Neural progenitor cell (in vitro differentiated cells): Measurements from ENCODE around the gene DNAJB2. TPM values are rescaled to one million over a fixed set of nuclear protein-coding genes. Genes with fewer than 3 reads are reported as not detected.

Source experiments
- DNase-seq: peaks from one replicate; pipeline ENCODE4 v3.0.0-alpha.2; 2016; ENCODE audit warnings: low spot score
- H2AFZ ChIP-seq: fragments of 200-600 bp; sonication (generic); replicated peaks from 2 replicates; pipeline ENCODE4 v1.6.1; 2016; ENCODE audit warnings: antibody characterized with exemption
- H3F3A ChIP-seq: fragments of 200-600 bp; sonication (generic); 2 replicates; pipeline ENCODE4 v1.6.1; 2016; ENCODE audit warnings: antibody characterized with exemption, low read depth
- H3K27ac ChIP-seq: fragments of 200-600 bp; sonication (generic); 2 replicates; pipeline ENCODE4 v1.5.1; 2016; ENCODE audit warnings: mild to moderate bottlenecking
- H3K27me3 ChIP-seq: fragments of 200-600 bp; sonication (generic); 2 replicates; pipeline ENCODE4 v1.6.1; 2016; ENCODE audit warnings: mild to moderate bottlenecking, moderate library complexity
- H3K36me3 ChIP-seq: fragments of 200-600 bp; sonication (generic); 2 replicates; pipeline ENCODE4 v1.5.1; 2016
- H3K4me1 ChIP-seq: fragments of 200-600 bp; sonication (generic); 2 replicates; pipeline ENCODE4 v1.6.1; 2016; ENCODE audit warnings: mixed run types
- H3K4me2 ChIP-seq: fragments of 200-600 bp; sonication (generic); 2 replicates; pipeline ENCODE4 v1.6.1; 2016
- H3K4me3 ChIP-seq: fragments of 200-600 bp; sonication (generic); 2 replicates; pipeline ENCODE4 v1.5.1; 2016
- H3K79me2 ChIP-seq: fragments of 200-600 bp; sonication (generic); 2 replicates; pipeline ENCODE4 v1.6.1; 2016; ENCODE audit warnings: low read depth
- H3K9ac ChIP-seq: fragments of 200-600 bp; sonication (generic); 2 replicates; pipeline ENCODE4 v1.6.1; 2016
- H3K9me3 ChIP-seq: fragments of 200-600 bp; sonication (generic); 2 replicates; pipeline ENCODE4 v1.5.1; 2016; ENCODE audit warnings: low read depth
- H4K20me1 ChIP-seq: fragments of 200-600 bp; sonication (generic); 2 replicates; pipeline ENCODE4 v1.6.1; 2016; ENCODE audit warnings: low read depth
- H3K27ac Mint-ChIP-seq: 3 replicates; pipeline ENCODE4 v1.8.0; 2021; ENCODE audit warnings: mixed read lengths
- H3K27me3 Mint-ChIP-seq: 2 replicates; pipeline ENCODE4 v1.8.0; 2022; ENCODE audit warnings: low read depth, mild to moderate bottlenecking, inconsistent platforms, moderate library complexity, mixed read lengths; ENCODE audit not compliant: insufficient read depth
- H3K36me3 Mint-ChIP-seq: 3 replicates; pipeline ENCODE4 v1.8.0; 2021; ENCODE audit warnings: mixed read lengths
- H3K4me1 Mint-ChIP-seq: 3 replicates; pipeline ENCODE4 v1.8.0; 2021; ENCODE audit warnings: mixed read lengths
- H3K4me3 Mint-ChIP-seq: 3 replicates; pipeline ENCODE4 v1.8.0; 2021; ENCODE audit warnings: mild to moderate bottlenecking, moderate library complexity, mixed read lengths
- H3K9me3 Mint-ChIP-seq: 3 replicates; pipeline ENCODE4 v1.8.0; 2020; ENCODE audit warnings: mixed read lengths
- EZH2 ChIP-seq: fragments of 200-600 bp; sonication (generic); IDR thresholded peaks from 2 replicates; pipeline ENCODE4 v1.6.1; 2017; ENCODE audit warnings: antibody characterized with exemption, mild to moderate bottlenecking, moderate library complexity
- EZH2phosphoT487 ChIP-seq: fragments of 200-600 bp; sonication (generic); IDR thresholded peaks from 2 replicates; pipeline ENCODE4 v1.6.1; 2017; ENCODE audit warnings: antibody characterized with exemption
- total RNA-seq: library from RNA; depleted of rRNA; stranded (reverse); fragments of >200 nt; gene quantifications from 2 replicates; pipeline ENCODE4 v1.2.3, GENCODE V29; 2015; ENCODE audit warnings: low replicate concordance
- TF ChIP-seq, protein P1 (sequence below): fragments of 200-600 bp; sonication (generic); IDR thresholded peaks from 2 replicates; pipeline ENCODE4 v1.5.1; 2017; ENCODE audit warnings: antibody characterized with exemption, mild to moderate bottlenecking

DNAJB2 gene
- total RNA-seq, 1 donor from 2014 or later = 35.0 TPM

DNA sequence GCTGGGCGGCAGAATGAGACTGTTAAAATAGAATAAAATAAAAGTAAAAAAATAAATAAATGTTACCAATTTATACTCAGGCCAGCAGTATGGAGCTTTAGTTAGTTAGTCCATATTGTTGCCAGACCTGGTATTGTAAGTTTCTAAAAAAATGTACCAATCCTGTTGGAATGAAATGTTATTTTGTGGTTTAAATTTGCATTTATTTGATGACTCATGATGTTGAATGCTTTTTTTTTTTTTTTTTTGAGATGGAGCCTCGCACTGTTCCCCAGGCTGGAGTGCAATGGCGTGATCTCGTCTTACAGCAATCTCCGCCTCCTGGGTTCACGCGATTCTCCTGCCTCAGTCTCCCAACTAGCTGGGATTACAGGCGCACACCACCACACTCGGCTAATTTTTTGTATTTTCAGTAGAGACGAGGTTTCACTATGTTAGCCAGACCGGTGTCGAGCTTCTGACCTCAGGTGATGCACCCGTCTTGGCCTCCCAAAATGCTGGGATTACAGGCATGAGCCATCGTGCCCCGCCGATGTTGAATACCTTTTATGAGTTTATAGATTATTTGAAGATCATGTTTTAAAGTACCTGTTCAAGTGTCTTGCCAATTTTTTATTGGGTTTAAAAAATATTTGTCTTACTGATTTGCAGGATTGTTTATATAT, 35.8 kb downstream of the DNAJB2 start:
- no peak overlapping the region for H3K27ac ChIP-seq
- H4K20me1 ChIP-seq = peaks cover 4% of the 10 kb centered on the region
- no peak overlapping the region for H3K4me3 ChIP-seq
- Mint-ChIP-seq H3K27me3 (peaks cover 17% of the 10 kb centered on the region), H3K27ac (no peak overlapping the region), H3K9me3 (peaks cover 4% of the 10 kb centered on the region), H3K4me1 (no peaks in the 10 kb centered on the region), H3K36me3 (no peaks in the 10 kb centered on the region), H3K4me3 (no peak overlapping the region)
- H3K27me3 ChIP-seq = peaks cover 16% of the 10 kb centered on the region
- no peak overlapping the region for H3K4me2 ChIP-seq
- H3K4me1 ChIP-seq = no peaks in the 10 kb centered on the region
- DNase-seq = no peak
- no peaks in the 10 kb centered on the region for H3K36me3 ChIP-seq
- TF ChIP-seq EZH2 = no peak
- no peak for TF ChIP-seq EZH2phosphoT487
- TF ChIP-seq, protein P1, sequence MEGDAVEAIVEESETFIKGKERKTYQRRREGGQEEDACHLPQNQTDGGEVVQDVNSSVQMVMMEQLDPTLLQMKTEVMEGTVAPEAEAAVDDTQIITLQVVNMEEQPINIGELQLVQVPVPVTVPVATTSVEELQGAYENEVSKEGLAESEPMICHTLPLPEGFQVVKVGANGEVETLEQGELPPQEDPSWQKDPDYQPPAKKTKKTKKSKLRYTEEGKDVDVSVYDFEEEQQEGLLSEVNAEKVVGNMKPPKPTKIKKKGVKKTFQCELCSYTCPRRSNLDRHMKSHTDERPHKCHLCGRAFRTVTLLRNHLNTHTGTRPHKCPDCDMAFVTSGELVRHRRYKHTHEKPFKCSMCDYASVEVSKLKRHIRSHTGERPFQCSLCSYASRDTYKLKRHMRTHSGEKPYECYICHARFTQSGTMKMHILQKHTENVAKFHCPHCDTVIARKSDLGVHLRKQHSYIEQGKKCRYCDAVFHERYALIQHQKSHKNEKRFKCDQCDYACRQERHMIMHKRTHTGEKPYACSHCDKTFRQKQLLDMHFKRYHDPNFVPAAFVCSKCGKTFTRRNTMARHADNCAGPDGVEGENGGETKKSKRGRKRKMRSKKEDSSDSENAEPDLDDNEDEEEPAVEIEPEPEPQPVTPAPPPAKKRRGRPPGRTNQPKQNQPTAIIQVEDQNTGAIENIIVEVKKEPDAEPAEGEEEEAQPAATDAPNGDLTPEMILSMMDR = no peak
- no peaks in the 10 kb centered on the region for H3K9me3 ChIP-seq
- H3K79me2 ChIP-seq = no peaks in the 10 kb centered on the region
- no peak overlapping the region for H2AFZ ChIP-seq
- no peak overlapping the region for H3K9ac ChIP-seq
- H3F3A ChIP-seq = no peaks in the 10 kb centered on the region

DNA sequence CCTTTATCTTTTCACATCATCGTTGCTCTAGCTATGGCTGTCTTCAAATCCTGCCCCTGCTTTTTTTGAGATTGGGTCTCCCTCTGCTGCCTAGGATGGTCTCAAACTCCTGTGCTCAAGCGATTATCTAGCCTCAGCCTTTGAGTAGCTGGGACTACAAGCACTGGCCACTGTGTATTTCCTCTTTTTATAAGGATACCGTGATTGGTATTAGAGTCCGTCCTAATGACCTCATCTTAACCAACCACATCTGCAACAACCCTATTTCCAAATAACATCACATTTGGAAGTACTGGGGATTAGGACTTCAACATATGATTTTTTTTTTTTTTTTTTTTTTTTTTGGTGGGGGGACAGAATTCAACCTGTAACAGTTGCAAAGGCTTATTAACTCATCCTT, 44.3 kb downstream of the DNAJB2 start:
- no peak overlapping the region for H3K27ac ChIP-seq
- H3K9me3 ChIP-seq = no peaks in the 10 kb centered on the region
- H3K4me2 ChIP-seq = no peak overlapping the region
- H3K4me3 ChIP-seq = no peak overlapping the region
- H3K4me3 Mint-ChIP-seq = no peak overlapping the region
- no peaks in the 10 kb centered on the region for H3F3A ChIP-seq
- H2AFZ ChIP-seq = no peak overlapping the region
- TF ChIP-seq EZH2 (no peak), EZH2phosphoT487 (no peak)
- TF ChIP-seq, protein P1 = no peak
- H4K20me1 ChIP-seq = no peaks in the 10 kb centered on the region
- H3K27me3 ChIP-seq = peaks cover 76% of the 10 kb centered on the region
- no peak for DNase-seq
- H3K9ac ChIP-seq = no peak overlapping the region
- H3K36me3 ChIP-seq = no peaks in the 10 kb centered on the region
- H3K27ac Mint-ChIP-seq = no peak overlapping the region
- H3K4me1 ChIP-seq = no peaks in the 10 kb centered on the region
- H3K36me3 Mint-ChIP-seq = no peaks in the 10 kb centered on the region
- peaks cover 13% of the 10 kb centered on the region for H3K4me1 Mint-ChIP-seq
- no peaks in the 10 kb centered on the region for H3K79me2 ChIP-seq
- H3K27me3 Mint-ChIP-seq = peaks cover 26% of the 10 kb centered on the region
- H3K9me3 Mint-ChIP-seq = no peaks in the 10 kb centered on the region

DNA sequence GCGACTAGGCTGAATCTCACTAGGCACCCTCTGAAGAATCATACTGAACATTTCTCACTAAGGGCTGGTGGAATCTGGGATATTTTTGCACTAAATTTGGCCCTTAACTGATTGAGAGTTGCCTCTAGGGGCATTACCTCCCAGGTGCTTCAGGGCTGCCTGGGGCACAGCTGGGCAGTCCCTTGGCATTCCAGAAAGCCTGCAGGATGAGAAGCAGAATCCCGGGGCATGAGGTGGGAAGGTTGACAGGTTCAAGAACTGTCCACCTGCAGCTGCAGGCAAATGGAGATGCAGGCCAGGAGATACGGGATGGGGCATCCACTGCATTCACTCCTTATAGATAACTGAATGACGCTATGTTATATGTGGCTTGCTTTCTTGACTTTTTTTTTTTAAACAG, 46.0 kb downstream of the DNAJB2 start:
- no peak overlapping the region for H3K27ac ChIP-seq
- Mint-ChIP-seq H3K9me3 (no peaks in the 10 kb centered on the region), H3K4me1 (peaks cover 13% of the 10 kb centered on the region), H3K27ac (no peak overlapping the region), H3K4me3 (no peak overlapping the region), H3K27me3 (peaks cover 25% of the 10 kb centered on the region), H3K36me3 (no peaks in the 10 kb centered on the region)
- no peaks in the 10 kb centered on the region for H3F3A ChIP-seq
- H3K9me3 ChIP-seq = no peaks in the 10 kb centered on the region
- no peak for TF ChIP-seq EZH2phosphoT487
- TF ChIP-seq, protein P1 = no peak
- no peak for TF ChIP-seq EZH2
- no peak overlapping the region for H3K9ac ChIP-seq
- H3K4me3 ChIP-seq = no peak overlapping the region
- no peaks in the 10 kb centered on the region for H3K4me1 ChIP-seq
- DNase-seq = no peak
- H4K20me1 ChIP-seq = peaks cover 3% of the 10 kb centered on the region
- no peaks in the 10 kb centered on the region for H3K79me2 ChIP-seq
- H3K4me2 ChIP-seq = no peak overlapping the region
- peaks cover 93% of the 10 kb centered on the region for H3K27me3 ChIP-seq
- H2AFZ ChIP-seq = no peak overlapping the region
- no peaks in the 10 kb centered on the region for H3K36me3 ChIP-seq
